Osteoblast (primary cell): ENCODE data around the gene RNF126. TPM values are rescaled to one million over a fixed set of nuclear protein-coding genes. Genes with fewer than 3 reads are reported as not detected.

ENCODE experiments used
- DNase-seq: peaks from one replicate; pipeline ENCODE4 v3.0.0; 2011; ENCODE audit warnings: low spot score, mixed read lengths; ENCODE audit not compliant: insufficient read length; ENCODE audit errors: missing footprints
- H2AFZ ChIP-seq: 2 replicates; pipeline ENCODE4 v1.6.0; 2011; ENCODE audit warnings: mild to moderate bottlenecking, low read length
- H3K27ac ChIP-seq: 2 replicates; pipeline ENCODE4 v1.5.1; 2011; ENCODE audit warnings: mild to moderate bottlenecking, low read depth, low read length, moderate library complexity
- H3K27me3 ChIP-seq: 2 replicates; pipeline ENCODE4 v1.6.0; 2012; ENCODE audit warnings: mild to moderate bottlenecking, control low read depth, inconsistent platforms, low read length, moderate library complexity; ENCODE audit not compliant: insufficient read depth
- H3K36me3 ChIP-seq: 2 replicates; pipeline ENCODE4 v1.5.1; 2011; ENCODE audit warnings: mild to moderate bottlenecking, low read length, control low read depth, moderate library complexity; ENCODE audit not compliant: insufficient read depth
- H3K4me1 ChIP-seq: 2 replicates; pipeline ENCODE4 v1.5.1; 2011; ENCODE audit warnings: mild to moderate bottlenecking, low read length, control low read depth, moderate library complexity; ENCODE audit not compliant: insufficient read depth
- H3K4me2 ChIP-seq: 2 replicates; pipeline ENCODE4 v1.6.0; 2011; ENCODE audit warnings: mild to moderate bottlenecking, low read length; ENCODE audit not compliant: insufficient read depth
- H3K4me3 ChIP-seq: fragments of 200-600 bp; sonication (generic); 3 replicates; pipeline ENCODE4 v1.5.1; 2012; ENCODE audit warnings: mild to moderate bottlenecking, low read length, inconsistent platforms; ENCODE audit not compliant: insufficient read depth
- H3K79me2 ChIP-seq: 2 replicates; pipeline ENCODE4 v1.6.0; 2012; ENCODE audit warnings: mild to moderate bottlenecking, low read length, control low read depth, inconsistent platforms; ENCODE audit not compliant: insufficient read depth
- H3K9me3 ChIP-seq: 2 replicates; pipeline ENCODE4 v1.5.1; 2011; ENCODE audit warnings: low read depth, low read length, control low read depth
- H4K20me1 ChIP-seq: 2 replicates; pipeline ENCODE4 v1.6.0; 2012; ENCODE audit warnings: mild to moderate bottlenecking, low read length, control low read depth; ENCODE audit not compliant: insufficient read depth
- total RNA-seq: library from RNA; depleted of rRNA; stranded (reverse); fragments of >200 nt; gene quantifications from 2 replicates; pipeline ENCODE4 v1.2.3, GENCODE V29; 2012
- TF ChIP-seq, protein P1 (sequence below): IDR thresholded peaks from 2 replicates; pipeline ENCODE4 v1.5.1; 2011; ENCODE audit warnings: mild to moderate bottlenecking, low read depth, low read length, moderate library complexity; ENCODE audit errors: extremely low read depth

Gene RNF126
- total RNA-seq = 29.8 and 38.7 TPM in 2 replicates

DNA sequence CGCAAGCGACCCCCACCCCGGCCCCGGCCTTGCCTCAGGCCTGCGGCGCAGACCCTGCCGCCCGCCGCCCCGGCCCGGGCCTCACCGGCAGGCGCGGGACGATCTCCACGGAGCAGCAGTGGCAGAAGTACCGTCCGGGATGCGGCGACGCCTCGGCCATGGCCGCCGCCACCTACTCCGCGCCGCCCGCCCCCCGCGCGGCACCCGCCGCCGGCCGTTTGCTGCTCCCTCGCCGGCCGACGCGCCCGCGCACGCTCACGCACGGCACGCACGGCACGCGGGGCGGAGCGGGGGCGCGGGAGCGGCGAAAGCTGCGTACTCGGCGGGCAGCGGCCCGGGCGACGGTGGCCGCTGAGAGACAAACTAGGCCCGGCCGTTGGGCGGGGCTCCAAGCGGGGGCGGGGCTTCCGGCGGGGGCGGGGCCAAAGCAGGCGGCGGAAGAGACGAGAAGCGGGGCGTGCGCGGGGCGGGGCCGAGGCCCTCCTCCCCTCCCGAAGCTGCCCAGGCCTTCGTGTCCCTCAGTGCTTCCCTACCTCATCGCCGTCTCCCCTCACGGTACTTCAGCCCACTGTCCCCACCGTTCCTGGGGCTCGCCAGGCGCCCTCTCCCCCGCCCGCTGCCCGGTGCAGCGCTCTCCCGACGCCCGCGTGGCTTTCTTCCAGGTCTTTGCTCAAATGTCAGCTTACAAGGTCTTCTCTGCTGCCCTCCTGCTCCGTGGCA, at the start of gene RNF126:
Gene RNF126, minus strand, starts transcription at position 253 of the 720 bp plus-strand sequence. Its CDS starts 93 bp downstream, at position 160.
- DNase-seq = peak; percentile 100
- peaks cover 38% of the 10 kb centered on the region for H4K20me1 ChIP-seq
- no peaks in the 10 kb centered on the region for H3K9me3 ChIP-seq
- H3K27ac ChIP-seq = peak within 1 kb of the TSS; percentile 82
- H2AFZ ChIP-seq = peak within 1 kb of the TSS; percentile 89
- peak within 1 kb of the TSS; percentile 84 for H3K4me3 ChIP-seq
- peaks cover 23% of the 10 kb centered on the region for H3K4me1 ChIP-seq
- peak within 1 kb of the TSS; percentile 95 for H3K4me2 ChIP-seq
- TF ChIP-seq, protein P1, sequence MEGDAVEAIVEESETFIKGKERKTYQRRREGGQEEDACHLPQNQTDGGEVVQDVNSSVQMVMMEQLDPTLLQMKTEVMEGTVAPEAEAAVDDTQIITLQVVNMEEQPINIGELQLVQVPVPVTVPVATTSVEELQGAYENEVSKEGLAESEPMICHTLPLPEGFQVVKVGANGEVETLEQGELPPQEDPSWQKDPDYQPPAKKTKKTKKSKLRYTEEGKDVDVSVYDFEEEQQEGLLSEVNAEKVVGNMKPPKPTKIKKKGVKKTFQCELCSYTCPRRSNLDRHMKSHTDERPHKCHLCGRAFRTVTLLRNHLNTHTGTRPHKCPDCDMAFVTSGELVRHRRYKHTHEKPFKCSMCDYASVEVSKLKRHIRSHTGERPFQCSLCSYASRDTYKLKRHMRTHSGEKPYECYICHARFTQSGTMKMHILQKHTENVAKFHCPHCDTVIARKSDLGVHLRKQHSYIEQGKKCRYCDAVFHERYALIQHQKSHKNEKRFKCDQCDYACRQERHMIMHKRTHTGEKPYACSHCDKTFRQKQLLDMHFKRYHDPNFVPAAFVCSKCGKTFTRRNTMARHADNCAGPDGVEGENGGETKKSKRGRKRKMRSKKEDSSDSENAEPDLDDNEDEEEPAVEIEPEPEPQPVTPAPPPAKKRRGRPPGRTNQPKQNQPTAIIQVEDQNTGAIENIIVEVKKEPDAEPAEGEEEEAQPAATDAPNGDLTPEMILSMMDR = no peak
- H3K36me3 ChIP-seq = no peaks in the 10 kb centered on the region
- H3K79me2 ChIP-seq = peaks cover 48% of the 10 kb centered on the region
- H3K27me3 ChIP-seq = no peaks in the 10 kb centered on the region

DNA sequence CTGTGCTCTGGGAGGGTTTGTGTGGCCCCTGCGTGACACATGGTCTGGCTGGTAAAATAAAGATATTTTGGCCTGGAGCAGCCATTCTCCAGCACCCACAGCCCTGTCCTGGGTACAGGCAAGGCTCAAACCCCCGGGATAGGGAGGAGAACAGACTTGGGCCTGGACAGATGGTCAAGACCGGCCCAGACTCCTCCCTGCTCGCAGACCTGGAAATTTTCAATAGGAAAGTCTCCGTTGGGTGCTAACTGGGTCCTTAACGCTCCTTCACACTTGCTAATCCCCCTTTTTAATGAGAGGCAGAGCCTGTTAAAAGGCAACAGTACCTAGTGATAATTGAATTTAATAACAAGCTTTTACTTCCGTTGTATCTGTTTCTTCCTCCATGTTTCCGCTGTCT, 48.2 kb upstream of the RNF126 start:
- peak; percentile 37 for DNase-seq
- no peak overlapping the region for H3K4me3 ChIP-seq
- H3K36me3 ChIP-seq = no peaks in the 10 kb centered on the region
- no peaks in the 10 kb centered on the region for H3K79me2 ChIP-seq
- H3K27ac ChIP-seq = no peak overlapping the region
- TF ChIP-seq, protein P1 = no peak
- H3K4me1 ChIP-seq = no peaks in the 10 kb centered on the region
- no peak overlapping the region for H3K4me2 ChIP-seq
- no peak overlapping the region for H2AFZ ChIP-seq
- H3K9me3 ChIP-seq = peaks cover 3% of the 10 kb centered on the region
- H3K27me3 ChIP-seq = peaks cover 27% of the 10 kb centered on the region
- H4K20me1 ChIP-seq = no peaks in the 10 kb centered on the region

DNA sequence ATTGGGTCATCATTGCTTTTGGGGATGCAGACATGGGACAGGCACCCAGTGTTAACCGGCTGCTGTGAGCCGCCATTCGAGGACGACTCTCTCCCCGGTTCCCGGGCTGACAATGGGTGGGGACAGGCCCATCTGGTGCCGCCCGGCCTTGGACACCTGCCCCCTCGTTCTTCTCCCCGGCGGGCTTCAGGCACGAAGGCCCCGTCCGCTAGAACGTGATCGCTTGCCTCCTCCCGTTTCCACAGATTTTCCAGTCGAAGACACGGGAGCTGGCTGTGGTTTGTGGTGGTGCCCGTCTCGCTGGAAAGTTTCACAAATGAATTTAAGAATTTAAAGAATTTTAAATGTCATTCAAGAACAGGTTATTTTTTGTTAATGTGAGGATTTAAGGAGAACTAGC, 47.8 kb upstream of the RNF126 start:
- peaks cover 27% of the 10 kb centered on the region for H3K27me3 ChIP-seq
- TF ChIP-seq, protein P1 = no peak

DNA sequence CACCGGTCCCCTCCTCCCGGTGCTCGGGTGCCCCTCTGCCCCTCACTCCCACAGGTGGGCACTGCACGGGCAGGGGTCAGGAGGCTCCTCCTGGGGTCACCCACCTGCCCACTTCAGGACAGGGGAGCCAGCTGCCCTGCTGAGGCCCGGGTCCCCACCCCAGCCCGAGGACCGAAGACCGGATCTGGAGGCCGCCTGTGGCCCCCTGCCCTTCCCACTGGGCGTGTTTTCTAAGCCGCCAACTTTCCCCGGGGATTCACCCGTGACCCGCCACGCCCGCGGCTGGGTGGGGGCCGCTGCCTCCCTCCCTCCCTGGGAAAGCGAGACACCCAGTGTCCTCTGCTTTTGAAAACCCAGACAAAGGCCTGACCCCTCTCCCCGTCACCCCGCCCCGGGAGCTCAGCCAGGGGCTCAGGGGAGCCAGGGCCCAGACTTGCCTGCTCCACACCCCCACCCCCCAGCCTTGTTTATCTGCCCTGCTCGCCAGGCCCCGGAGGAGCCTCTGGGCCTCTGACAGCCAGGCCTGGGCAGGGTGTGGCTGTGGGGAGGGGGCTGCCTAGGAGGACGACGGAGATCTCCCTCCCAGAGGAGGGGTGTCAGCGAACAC, 47.1 kb upstream of the RNF126 start:
- H2AFZ ChIP-seq = no peak overlapping the region
- no peaks in the 10 kb centered on the region for H3K79me2 ChIP-seq
- peaks cover 27% of the 10 kb centered on the region for H3K27me3 ChIP-seq
- DNase-seq = peak; percentile 75
- no peaks in the 10 kb centered on the region for H3K36me3 ChIP-seq
- H3K4me3 ChIP-seq = no peak overlapping the region
- no peak overlapping the region for H3K27ac ChIP-seq
- no peaks in the 10 kb centered on the region for H3K4me1 ChIP-seq
- no peak overlapping the region for H3K4me2 ChIP-seq
- H3K9me3 ChIP-seq = peaks cover 3% of the 10 kb centered on the region
- TF ChIP-seq, protein P1 = no peak
- no peaks in the 10 kb centered on the region for H4K20me1 ChIP-seq

More for the DNA sequence above, 47.8 kb upstream of the RNF126 start:
- no peaks in the 10 kb centered on the region for H3K36me3 ChIP-seq
- peak; percentile 59 for DNase-seq
- H3K4me1 ChIP-seq = no peaks in the 10 kb centered on the region
- no peak overlapping the region for H2AFZ ChIP-seq
- H3K79me2 ChIP-seq = no peaks in the 10 kb centered on the region
- no peaks in the 10 kb centered on the region for H4K20me1 ChIP-seq
- H3K9me3 ChIP-seq = peaks cover 3% of the 10 kb centered on the region
- H3K4me3 ChIP-seq = no peak overlapping the region
- no peak overlapping the region for H3K27ac ChIP-seq
- H3K4me2 ChIP-seq = no peak overlapping the region
